ENCODE measurements around the gene ANKMY1. TPM values are rescaled to one million over a fixed set of nuclear protein-coding genes. Genes with fewer than 3 reads are reported as not detected.
A peak's percentile ranks its signal among the peaks of the same experiment; 100 is the strongest.

ANKMY1 gene
- total and polyA plus RNA-seq, 2 of the 13 experiments (the other 11 are each of a cell fraction or from before 2014, with no cell fraction given) = 11.7 to 18.8 TPM

DNA sequence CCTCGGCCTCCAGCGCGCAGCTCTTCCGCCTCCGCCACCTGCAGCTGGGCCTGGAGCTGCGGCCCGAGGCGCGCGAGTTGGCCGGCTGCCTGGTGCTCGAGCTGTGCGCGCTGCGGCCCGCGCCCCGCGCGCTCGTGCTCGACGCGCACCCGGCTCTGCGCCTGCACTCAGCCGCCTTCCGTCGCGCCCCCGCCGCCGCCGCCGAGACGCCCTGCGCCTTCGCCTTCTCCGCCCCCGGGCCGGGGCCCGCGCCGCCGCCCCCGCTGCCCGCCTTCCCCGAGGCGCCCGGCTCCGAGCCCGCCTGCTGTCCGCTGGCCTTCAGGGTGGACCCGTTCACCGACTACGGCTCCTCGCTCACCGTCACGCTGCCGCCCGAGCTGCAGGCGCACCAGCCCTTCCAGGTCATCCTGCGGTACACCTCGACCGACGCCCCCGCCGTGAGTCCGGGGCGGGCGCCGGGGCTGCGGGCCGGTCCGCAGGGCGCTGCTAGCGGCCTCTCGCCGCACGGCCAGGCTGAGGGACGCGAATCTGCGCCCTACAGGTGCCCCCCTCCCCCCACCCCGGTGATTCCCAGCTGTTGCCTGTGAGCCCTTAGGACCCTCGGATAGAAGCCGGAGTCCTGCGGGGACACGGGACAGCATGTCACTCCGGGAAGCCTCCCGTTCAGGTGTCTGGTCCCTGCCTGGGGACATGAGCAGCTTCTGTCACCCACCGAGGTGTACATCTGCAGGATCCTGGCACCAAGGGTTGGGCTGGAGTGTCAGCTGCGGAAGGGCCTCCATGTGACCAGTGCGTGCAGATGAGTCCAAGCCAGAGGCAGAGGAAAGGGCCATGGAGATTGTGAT is 11.1 kb upstream of the ANKMY1 start (continued):
- TF ChIP-seq ZNF30 (CRISPR knock-in tag; IDR thresholded peaks at IDR 0.05) (no peak), MZF1 (CRISPR knock-in tag; IDR thresholded peaks at IDR 0.05; ENCODE audit: borderline replicate concordance) (no peak), DMAP1 (CRISPR knock-in tag; IDR thresholded peaks at IDR 0.05) (no peak), ZNF558 (CRISPR knock-in tag; IDR thresholded peaks at IDR 0.05; ENCODE audit: borderline replicate concordance) (peak; percentile 59; the same call in 1 of the 2 replicates), TAF15 (IDR thresholded peaks at IDR 0.05; ENCODE audit: low read depth, low read length, poor library complexity, severe bottlenecking) (peak; percentile 39), GTF3A (CRISPR knock-in tag; conservative IDR thresholded peaks at IDR 0.05) (no peak), ZNF543 (CRISPR knock-in tag; IDR thresholded peaks at IDR 0.05) (no peak), MYC (CRISPR knock-in tag; IDR thresholded peaks at IDR 0.05; ENCODE audit: borderline replicate concordance) (peak; percentile 57; the same call in 1 of the 2 replicates), KLF6 (CRISPR knock-in tag; IDR thresholded peaks at IDR 0.05) (0 out of 2 replicates have a peak, but pooled peaks have one; percentile 53), ZNF883 (CRISPR knock-in tag; IDR thresholded peaks at IDR 0.05; ENCODE audit: not compliant biosample characterization) (peak; percentile 71), KLF12 (CRISPR knock-in tag; IDR thresholded peaks at IDR 0.05; ENCODE audit: borderline replicate concordance) (0 out of 2 replicates have a peak, but pooled peaks have one; percentile 66), ZNF768 (CRISPR knock-in tag; IDR thresholded peaks at IDR 0.05) (no peak; the same call in 1 of the 2 replicates), CREM (IDR thresholded peaks at IDR 0.05) (no peak), CREM (CRISPR knock-in tag; IDR thresholded peaks at IDR 0.05) (no peak), GZF1 (CRISPR knock-in tag; IDR thresholded peaks at IDR 0.05) (no peak)
- TF ChIP-seq, protein P1, sequence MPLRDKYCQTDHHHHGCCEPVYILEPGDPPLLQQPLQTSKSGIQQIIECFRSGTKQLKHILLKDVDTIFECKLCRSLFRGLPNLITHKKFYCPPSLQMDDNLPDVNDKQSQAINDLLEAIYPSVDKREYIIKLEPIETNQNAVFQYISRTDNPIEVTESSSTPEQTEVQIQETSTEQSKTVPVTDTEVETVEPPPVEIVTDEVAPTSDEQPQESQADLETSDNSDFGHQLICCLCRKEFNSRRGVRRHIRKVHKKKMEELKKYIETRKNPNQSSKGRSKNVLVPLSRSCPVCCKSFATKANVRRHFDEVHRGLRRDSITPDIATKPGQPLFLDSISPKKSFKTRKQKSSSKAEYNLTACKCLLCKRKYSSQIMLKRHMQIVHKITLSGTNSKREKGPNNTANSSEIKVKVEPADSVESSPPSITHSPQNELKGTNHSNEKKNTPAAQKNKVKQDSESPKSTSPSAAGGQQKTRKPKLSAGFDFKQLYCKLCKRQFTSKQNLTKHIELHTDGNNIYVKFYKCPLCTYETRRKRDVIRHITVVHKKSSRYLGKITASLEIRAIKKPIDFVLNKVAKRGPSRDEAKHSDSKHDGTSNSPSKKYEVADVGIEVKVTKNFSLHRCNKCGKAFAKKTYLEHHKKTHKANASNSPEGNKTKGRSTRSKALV (CRISPR knock-in tag; IDR thresholded peaks at IDR 0.05) = peak; percentile 81
- TF ChIP-seq, protein P2, sequence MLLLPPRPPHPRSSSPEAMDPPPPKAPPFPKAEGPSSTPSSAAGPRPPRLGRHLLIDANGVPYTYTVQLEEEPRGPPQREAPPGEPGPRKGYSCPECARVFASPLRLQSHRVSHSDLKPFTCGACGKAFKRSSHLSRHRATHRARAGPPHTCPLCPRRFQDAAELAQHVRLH (CRISPR knock-in tag; IDR thresholded peaks at IDR 0.05; ENCODE audit: borderline replicate concordance, low read depth) = no peak
- TF ChIP-seq, protein P3, sequence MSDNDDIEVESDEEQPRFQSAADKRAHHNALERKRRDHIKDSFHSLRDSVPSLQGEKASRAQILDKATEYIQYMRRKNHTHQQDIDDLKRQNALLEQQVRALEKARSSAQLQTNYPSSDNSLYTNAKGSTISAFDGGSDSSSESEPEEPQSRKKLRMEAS (IDR thresholded peaks at IDR 0.05) = peak; percentile 56; the same call in 1 of the 2 replicates
- TF ChIP-seq, protein P4, sequence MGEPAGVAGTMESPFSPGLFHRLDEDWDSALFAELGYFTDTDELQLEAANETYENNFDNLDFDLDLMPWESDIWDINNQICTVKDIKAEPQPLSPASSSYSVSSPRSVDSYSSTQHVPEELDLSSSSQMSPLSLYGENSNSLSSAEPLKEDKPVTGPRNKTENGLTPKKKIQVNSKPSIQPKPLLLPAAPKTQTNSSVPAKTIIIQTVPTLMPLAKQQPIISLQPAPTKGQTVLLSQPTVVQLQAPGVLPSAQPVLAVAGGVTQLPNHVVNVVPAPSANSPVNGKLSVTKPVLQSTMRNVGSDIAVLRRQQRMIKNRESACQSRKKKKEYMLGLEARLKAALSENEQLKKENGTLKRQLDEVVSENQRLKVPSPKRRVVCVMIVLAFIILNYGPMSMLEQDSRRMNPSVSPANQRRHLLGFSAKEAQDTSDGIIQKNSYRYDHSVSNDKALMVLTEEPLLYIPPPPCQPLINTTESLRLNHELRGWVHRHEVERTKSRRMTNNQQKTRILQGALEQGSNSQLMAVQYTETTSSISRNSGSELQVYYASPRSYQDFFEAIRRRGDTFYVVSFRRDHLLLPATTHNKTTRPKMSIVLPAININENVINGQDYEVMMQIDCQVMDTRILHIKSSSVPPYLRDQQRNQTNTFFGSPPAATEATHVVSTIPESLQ (CRISPR knock-in tag; conservative IDR thresholded peaks at IDR 0.05) = no peak

Data from HepG2 (cell line).